Measurements from ENCODE around the gene HIVEP3. TPM values are rescaled to one million over a fixed set of nuclear protein-coding genes. Genes with fewer than 3 reads are reported as not detected.

HIVEP3 gene
- total RNA-seq, 2 donors from 2014 or later: 8.0 to 27.6 TPM

GRCh38 chr1:41768583-41768982 lies 150.1 kb downstream of the HIVEP3 start:
- no peak overlapping the region for H3K4me3 Mint-ChIP-seq
- no peaks in the 10 kb centered on the region for H3K9me3 Mint-ChIP-seq
- no peaks in the 10 kb centered on the region for H3K36me3 Mint-ChIP-seq (ENCODE audit: low read depth)
- no peaks in the 10 kb centered on the region for H3K27me3 Mint-ChIP-seq
- H3K27ac Mint-ChIP-seq: no peak overlapping the region
- H3K4me1 Mint-ChIP-seq: peaks cover 7% of the 10 kb centered on the region
- no peak for ATAC-seq (replicated peaks)

GRCh38 chr1:41767534-41768525 lies 150.9 kb downstream of the HIVEP3 start:
- ATAC-seq (replicated peaks): no peak
- no peaks in the 10 kb centered on the region for H3K9me3 Mint-ChIP-seq
- H3K27ac Mint-ChIP-seq: no peak overlapping the region
- no peaks in the 10 kb centered on the region for H3K36me3 Mint-ChIP-seq (ENCODE audit: low read depth)
- peaks cover 7% of the 10 kb centered on the region for H3K4me1 Mint-ChIP-seq
- no peak overlapping the region for H3K4me3 Mint-ChIP-seq
- no peaks in the 10 kb centered on the region for H3K27me3 Mint-ChIP-seq

- H3K27ac Mint-ChIP-seq: peak overlapping the region; percentile 20
- H3K36me3 Mint-ChIP-seq (ENCODE audit: low read depth): no peaks in the 10 kb centered on the region
- H3K27me3 Mint-ChIP-seq: no peaks in the 10 kb centered on the region
- H3K9me3 Mint-ChIP-seq: peaks cover 1% of the 10 kb centered on the region
- H3K4me3 Mint-ChIP-seq: no peak overlapping the region
- ATAC-seq (replicated peaks): no peak
- H3K4me1 Mint-ChIP-seq: peaks cover 7% of the 10 kb centered on the region
These were observed 152.2 kb downstream of the HIVEP3 start for GRCh38 chr1:41766546-41766945.

- Mint-ChIP-seq H3K27ac (no peak overlapping the region), H3K4me1 (peaks cover 10% of the 10 kb centered on the region), H3K4me3 (no peak overlapping the region), H3K36me3 (ENCODE audit: low read depth) (no peaks in the 10 kb centered on the region), H3K27me3 (no peaks in the 10 kb centered on the region), H3K9me3 (peaks cover 3% of the 10 kb centered on the region)
- no peak for ATAC-seq (replicated peaks)
These were observed 152.7 kb downstream of the HIVEP3 start for GRCh38 chr1:41766041-41766440.

DNA sequence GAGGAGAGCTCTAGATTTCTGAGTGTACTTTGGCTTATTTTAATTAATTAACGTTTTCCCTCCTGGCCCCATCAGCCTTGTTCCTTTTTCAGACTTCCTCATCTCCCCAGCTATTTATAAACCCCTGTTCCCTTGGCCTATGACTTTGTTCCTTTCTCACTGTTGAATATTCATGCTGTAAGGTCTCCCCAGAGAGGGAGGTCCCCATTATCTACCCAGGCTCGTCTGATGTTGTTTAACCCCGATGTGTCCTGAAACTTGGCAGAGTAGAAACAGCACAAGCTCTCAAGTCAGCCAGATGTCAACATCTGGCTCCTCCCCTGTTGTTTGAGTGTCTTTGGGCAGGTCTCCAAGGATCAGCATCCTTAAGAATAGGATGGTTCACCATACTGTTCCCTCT lies 153.6 kb downstream of the HIVEP3 start:
- no peak overlapping the region for H3K27ac Mint-ChIP-seq
- no peak overlapping the region for H3K4me3 Mint-ChIP-seq

DNA sequence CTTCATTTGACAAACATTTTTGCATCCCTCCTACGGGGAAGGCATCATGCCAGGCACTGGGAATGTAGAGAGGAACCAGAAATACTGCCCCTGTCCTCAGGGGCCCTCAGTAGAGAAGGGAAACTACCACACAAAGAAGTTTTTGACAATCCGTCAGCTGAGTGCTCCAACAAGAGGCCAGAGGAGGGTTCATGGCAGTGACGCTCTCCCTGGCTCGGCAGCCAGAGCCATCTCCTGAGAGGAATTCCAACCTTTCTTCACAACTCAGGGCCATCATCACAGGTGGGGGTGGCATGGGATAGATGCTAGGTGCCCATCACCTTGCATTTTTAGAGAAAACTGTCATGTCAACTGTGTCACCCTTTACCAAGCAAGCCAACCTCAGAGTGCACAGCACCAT lies 154.1 kb downstream of the HIVEP3 start:
- ATAC-seq (replicated peaks): no peak
- Mint-ChIP-seq H3K9me3 (peaks cover 3% of the 10 kb centered on the region), H3K4me1 (peaks cover 12% of the 10 kb centered on the region), H3K36me3 (ENCODE audit: low read depth) (no peaks in the 10 kb centered on the region), H3K27ac (no peak overlapping the region), H3K27me3 (no peaks in the 10 kb centered on the region), H3K4me3 (no peak overlapping the region)

More for the DNA sequence above, 153.6 kb downstream of the HIVEP3 start:
- Mint-ChIP-seq H3K27me3 (no peaks in the 10 kb centered on the region), H3K4me1 (peaks cover 12% of the 10 kb centered on the region), H3K9me3 (peaks cover 3% of the 10 kb centered on the region), H3K36me3 (ENCODE audit: low read depth) (no peaks in the 10 kb centered on the region)
- no peak for ATAC-seq (replicated peaks)

GRCh38 chr1:41762777-41763176 lies 155.9 kb downstream of the HIVEP3 start:
- Mint-ChIP-seq H3K9me3 (peaks cover 3% of the 10 kb centered on the region), H3K27ac (no peak overlapping the region), H3K27me3 (no peaks in the 10 kb centered on the region), H3K4me1 (peaks cover 12% of the 10 kb centered on the region), H3K4me3 (no peak overlapping the region), H3K36me3 (ENCODE audit: low read depth) (no peaks in the 10 kb centered on the region)
- no peak for ATAC-seq (replicated peaks)

DNA sequence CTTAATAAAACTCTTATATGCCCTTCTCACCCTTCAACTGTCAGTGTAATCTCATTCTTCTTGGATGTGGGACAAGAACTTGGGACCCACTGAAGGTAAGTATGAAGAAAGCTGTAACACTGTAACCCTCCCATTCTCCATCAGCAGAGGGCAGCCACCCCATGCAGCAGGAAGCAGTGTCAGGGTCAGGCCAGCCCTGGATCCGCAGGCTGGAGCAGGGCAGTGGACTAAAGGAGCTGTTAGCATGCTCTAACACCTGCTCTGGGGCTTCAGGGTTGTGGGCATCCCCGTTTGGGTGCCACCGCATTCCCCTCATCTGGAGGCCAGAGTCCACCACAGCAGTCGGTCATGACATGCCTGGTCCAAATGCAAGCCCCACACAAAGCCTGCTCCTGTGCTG lies 156.5 kb downstream of the HIVEP3 start:
- H3K27ac Mint-ChIP-seq: no peak overlapping the region
- no peaks in the 10 kb centered on the region for H3K27me3 Mint-ChIP-seq
- H3K9me3 Mint-ChIP-seq: peaks cover 3% of the 10 kb centered on the region
- no peaks in the 10 kb centered on the region for H3K36me3 Mint-ChIP-seq (ENCODE audit: low read depth)
- peaks cover 12% of the 10 kb centered on the region for H3K4me1 Mint-ChIP-seq
- ATAC-seq (replicated peaks): no peak
- no peak overlapping the region for H3K4me3 Mint-ChIP-seq

- H3K9me3 Mint-ChIP-seq: peaks cover 3% of the 10 kb centered on the region
- H3K4me1 Mint-ChIP-seq: peaks cover 13% of the 10 kb centered on the region
These were observed 159.7 kb downstream of the HIVEP3 start for GRCh38 chr1:41758904-41759548.

DNA sequence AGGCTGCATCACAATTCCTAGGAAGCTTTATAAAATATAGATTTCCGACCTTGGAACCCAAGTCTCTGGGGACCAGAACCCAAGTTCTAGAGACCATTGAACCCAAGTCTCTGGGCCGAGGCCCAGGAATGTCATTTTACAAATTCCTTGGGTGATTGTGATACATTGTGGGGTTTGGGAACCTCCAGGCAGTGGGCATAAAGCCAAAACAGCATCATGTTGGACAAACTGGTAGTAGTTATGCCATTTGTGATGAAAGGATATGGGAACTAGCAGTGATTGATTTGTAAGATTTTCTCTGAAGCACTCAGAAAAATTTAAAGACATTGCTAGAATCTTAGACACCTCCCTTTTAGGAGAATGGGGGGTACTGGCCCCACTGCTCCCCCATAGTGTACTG lies 160.2 kb downstream of the HIVEP3 start:
- ATAC-seq (replicated peaks): no peak
- no peak overlapping the region for H3K4me3 Mint-ChIP-seq
- H3K9me3 Mint-ChIP-seq: peaks cover 3% of the 10 kb centered on the region
- no peaks in the 10 kb centered on the region for H3K36me3 Mint-ChIP-seq (ENCODE audit: low read depth)
- H3K4me1 Mint-ChIP-seq: peaks cover 18% of the 10 kb centered on the region
- H3K27ac Mint-ChIP-seq: no peak overlapping the region
- H3K27me3 Mint-ChIP-seq: no peaks in the 10 kb centered on the region

More at GRCh38 chr1:41758904-41759548, 159.7 kb downstream of the HIVEP3 start:
- H3K36me3 Mint-ChIP-seq (ENCODE audit: low read depth): no peaks in the 10 kb centered on the region
- H3K4me3 Mint-ChIP-seq: no peak overlapping the region
- no peak for ATAC-seq (replicated peaks)
- no peaks in the 10 kb centered on the region for H3K27me3 Mint-ChIP-seq
- H3K27ac Mint-ChIP-seq: no peak overlapping the region

- H3K36me3 Mint-ChIP-seq (ENCODE audit: low read depth): peaks cover 10% of the 10 kb centered on the region
- H3K4me1 Mint-ChIP-seq: peaks cover 33% of the 10 kb centered on the region
- H3K4me3 Mint-ChIP-seq: peak overlapping the region; percentile 64
- H3K9me3 Mint-ChIP-seq: no peaks in the 10 kb centered on the region
- ATAC-seq (replicated peaks): peak; percentile 13
- H3K27me3 Mint-ChIP-seq: no peaks in the 10 kb centered on the region
- H3K27ac Mint-ChIP-seq: peak overlapping the region; percentile 69
These were observed 164.2 kb downstream of the HIVEP3 start for GRCh38 chr1:41754540-41754939.

GRCh38 chr1:41752514-41753170 lies 166.1 kb downstream of the HIVEP3 start:
- H3K36me3 Mint-ChIP-seq (ENCODE audit: low read depth): peaks cover 10% of the 10 kb centered on the region
- peak overlapping the region; percentile 64 for H3K4me3 Mint-ChIP-seq
- no peak overlapping the region for H3K27ac Mint-ChIP-seq
- ATAC-seq (replicated peaks): peak; percentile 12
- H3K4me1 Mint-ChIP-seq: peaks cover 37% of the 10 kb centered on the region
- H3K27me3 Mint-ChIP-seq: no peaks in the 10 kb centered on the region
- H3K9me3 Mint-ChIP-seq: no peaks in the 10 kb centered on the region

GRCh38 chr1:41751804-41752513 lies 166.8 kb downstream of the HIVEP3 start:
- H3K27ac Mint-ChIP-seq: peak overlapping the region; percentile 85
- no peaks in the 10 kb centered on the region for H3K27me3 Mint-ChIP-seq
- H3K4me3 Mint-ChIP-seq: peak overlapping the region; percentile 64
- peaks cover 37% of the 10 kb centered on the region for H3K4me1 Mint-ChIP-seq
- no peaks in the 10 kb centered on the region for H3K9me3 Mint-ChIP-seq
- peak; percentile 62 for ATAC-seq (replicated peaks)
- H3K36me3 Mint-ChIP-seq (ENCODE audit: low read depth): peaks cover 10% of the 10 kb centered on the region
